HCT116 (cell line): ENCODE data around the gene KCNIP4. TPM values are rescaled to one million over a fixed set of nuclear protein-coding genes. Genes with fewer than 3 reads are reported as not detected.

Source experiments
- ATAC-seq: fragments of 200-7000 bp; cut with Tn5 transposase; 2 replicates; pipeline ENCODE4 v1.9.1; 2020; ENCODE audit warnings: mild to moderate bottlenecking, moderate library complexity
- BruUV-seq: library from RNA; stranded (reverse); fragments of 400-500 nt; replicated peaks from 2 replicates; lab custom pipeline; 2021; lab: Mats Ljungman, UMichigan
- CTCF ChIA-PET: fragments of 300-600 bp; sonication (Branson Sonifier 250); formaldehyde crosslinking; loops from one replicate; lab custom pipeline; 2021; ENCODE audit warnings: antibody characterized with exemption; lab: Charles Lee
- POLR2A ChIA-PET: fragments of 300-600, 350-600 bp; sonication (Branson Sonifier 250); formaldehyde crosslinking; loops from one replicate; lab custom pipeline; 2021; ENCODE audit warnings: antibody characterized with exemption; lab: Charles Lee
- RAD21 ChIA-PET, 2 experiments: fragments of 300-600 bp; sonication (Branson Sonifier 250); formaldehyde crosslinking; loops; one replicate each; lab custom pipeline; 2023; ENCODE audit warnings: low total read pairs in 2 of 2; ENCODE audit not compliant: uncharacterized antibody in 2 of 2, unreplicated experiment in 2 of 2, low non-redundant PET in 1 of 2; lab: Charles Lee
- DNase-seq: peaks from one replicate; pipeline ENCODE4 v3.0.0-alpha.2; 2010; ENCODE audit warnings: low read depth, low spot score
- H2AFZ ChIP-seq: fragments of 200-600 bp; shearing (Covaris generic), sonication (generic); 2 replicates; pipeline ENCODE4 v1.6.1; 2017; ENCODE audit warnings: low read depth, mixed run types, mixed read lengths, antibody characterized with exemption, low read length; ENCODE audit not compliant: poor library complexity, severe bottlenecking
- H3K27ac ChIP-seq: 2 replicates; pipeline ENCODE4 v1.5.1; 2012; ENCODE audit warnings: low read depth, low read length
- H3K27me3 ChIP-seq: fragments of 200-600 bp; sonication (generic); 2 replicates; pipeline ENCODE4 v1.6.1; 2016; ENCODE audit warnings: mixed run types, low read length, mixed read lengths; ENCODE audit not compliant: insufficient read depth
- H3K36me3 ChIP-seq, 2 experiments: fragments of 200-500 bp in 1 of 2; fragments of 200-600 bp in 1 of 2; sonication (Bioruptor generic) in 1 of 2; sonication (generic) in 1 of 2; 2 replicates each; pipeline versions ENCODE4 v1.5.1 to v1.6.1; 2014 to 2016; ENCODE audit warnings: low read length in 2 of 2, inconsistent platforms in 1 of 2, mixed read lengths in 1 of 2, mixed run types in 1 of 2; ENCODE audit not compliant: insufficient read depth in 2 of 2, control insufficient read depth in 1 of 2
- H3K4me1 ChIP-seq, 2 experiments: fragments of 200-600 bp in 1 of 2; sonication (generic) in 1 of 2; 2 replicates each; pipeline versions ENCODE4 v1.5.1 to v1.6.1; 2012 to 2017; ENCODE audit warnings: low read length in 2 of 2, inconsistent platforms in 1 of 2, mild to moderate bottlenecking in 1 of 2, mixed read lengths in 1 of 2, mixed run types in 1 of 2, moderate library complexity in 1 of 2; ENCODE audit not compliant: insufficient read depth in 2 of 2, control insufficient read depth in 1 of 2
- H3K4me2 ChIP-seq: fragments of 200-600 bp; sonication (generic); 2 replicates; pipeline ENCODE4 v1.6.1; 2017; ENCODE audit warnings: mixed run types, low read length, mixed read lengths
- H3K4me3 ChIP-seq, 2 experiments: fragments of 200-600 bp in 1 of 2; sonication (generic) in 1 of 2; replicated peaks in 1 of 2; 2 replicates each; pipeline ENCODE4 v1.5.1; 2011 to 2016; ENCODE audit warnings: low read length in 2 of 2, control low read depth in 1 of 2, low read depth in 1 of 2, mild to moderate bottlenecking in 1 of 2, mixed read lengths in 1 of 2, mixed run types in 1 of 2
- H3K79me2 ChIP-seq: fragments of 200-600 bp; sonication (generic); 2 replicates; pipeline ENCODE4 v1.6.1; 2017; ENCODE audit warnings: mild to moderate bottlenecking, mixed run types, low read length, moderate library complexity, mixed read lengths; ENCODE audit not compliant: insufficient read depth
- H3K9ac ChIP-seq: fragments of 200-600 bp; sonication (generic); 2 replicates; pipeline ENCODE4 v1.6.1; 2016; ENCODE audit warnings: low read length, mixed read lengths
- H3K9me2 ChIP-seq: fragments of 200-600 bp; sonication (generic), shearing (Covaris generic); 2 replicates; pipeline ENCODE4 v1.6.1; 2017; ENCODE audit warnings: mixed run types, mild to moderate bottlenecking, moderate library complexity; ENCODE audit not compliant: insufficient read depth
- H3K9me3 ChIP-seq, 2 experiments: fragments of 200-500 bp in 1 of 2; fragments of 200-600 bp in 1 of 2; sonication (Bioruptor generic) in 1 of 2; sonication (generic) in 1 of 2; 2 replicates each; pipeline ENCODE4 v1.6.1; 2014 to 2017; ENCODE audit warnings: low read length in 2 of 2, mixed read lengths in 2 of 2, inconsistent platforms in 1 of 2, low read depth in 1 of 2, mild to moderate bottlenecking in 1 of 2, mixed run types in 1 of 2, moderate library complexity in 1 of 2; ENCODE audit not compliant: control insufficient read depth in 1 of 2, insufficient read depth in 1 of 2
- H4K20me1 ChIP-seq: fragments of 200-600 bp; sonication (generic), shearing (Covaris generic); 2 replicates; pipeline ENCODE4 v1.6.1; 2017; ENCODE audit warnings: mixed run types, mild to moderate bottlenecking, moderate library complexity; ENCODE audit not compliant: insufficient read depth
- CBX3 ChIP-seq: IDR thresholded peaks from 2 replicates; pipeline ENCODE4 v1.6.1; 2012; ENCODE audit warnings: low read depth
- EZH2 ChIP-seq: fragments of 200-600 bp; sonication (generic); IDR thresholded peaks from 2 replicates; pipeline ENCODE4 v1.6.1; 2017; ENCODE audit warnings: antibody characterized with exemption, mixed run types
- EZH2phosphoT487 ChIP-seq: fragments of 200-600 bp; IDR thresholded peaks from 2 replicates; pipeline ENCODE4 v1.6.1; 2018; ENCODE audit warnings: antibody characterized with exemption, borderline replicate concordance
- FOSL1 ChIP-seq: IDR thresholded peaks from 2 replicates; pipeline ENCODE4 v1.6.1; 2012; ENCODE audit warnings: low read depth
- POLR2A ChIP-seq: IDR thresholded peaks from 2 replicates; pipeline ENCODE4 v1.7.0; 2011; ENCODE audit warnings: borderline replicate concordance; ENCODE audit not compliant: insufficient read depth, insufficient read length; ENCODE audit errors: extremely low read depth
- POLR2AphosphoS5 ChIP-seq: IDR thresholded peaks from 2 replicates; pipeline ENCODE4 v1.6.1; 2011; ENCODE audit warnings: mild to moderate bottlenecking, low read depth, low read length, moderate library complexity
- RAD21 ChIP-seq: IDR thresholded peaks from 2 replicates; pipeline ENCODE4 v1.6.1; 2012; ENCODE audit warnings: low read depth, mild to moderate bottlenecking
- SIN3A ChIP-seq: IDR thresholded peaks from 2 replicates; pipeline ENCODE4 v1.6.1; 2012; ENCODE audit warnings: low read depth
- SP1 ChIP-seq: IDR thresholded peaks from 2 replicates; pipeline ENCODE4 v1.6.1; 2012; ENCODE audit warnings: low read depth
- SRF ChIP-seq: IDR thresholded peaks from 2 replicates; pipeline ENCODE4 v1.6.1; 2012; ENCODE audit warnings: low read depth
- YY1 ChIP-seq: IDR thresholded peaks from 2 replicates; pipeline ENCODE4 v1.6.1; 2011; ENCODE audit warnings: low read length, low read depth, moderate library complexity, mild to moderate bottlenecking; ENCODE audit not compliant: insufficient replicate concordance; ENCODE audit errors: extremely low read depth
- ZNF274 ChIP-seq: fragments of 200-500 bp; sonication (Bioruptor generic); IDR thresholded peaks from 2 replicates; pipeline ENCODE4 v1.6.1; 2014; ENCODE audit warnings: mild to moderate bottlenecking, low read depth, low read length, inconsistent platforms
- intact Hi-C: fragments of 100-400 bp; cut with micrococcal nuclease; formaldehyde crosslinking; loops from 2 replicates; pipeline ENCODE4 v1.10.0; 2022
- total RNA-seq: library from RNA; stranded (reverse); gene quantifications from one replicate; pipeline ENCODE4 v1.2.1, GENCODE V29; 2021; ENCODE audit not compliant: unreplicated experiment
- TF ChIP-seq, protein P1 (sequence below): IDR thresholded peaks from 2 replicates; pipeline ENCODE4 v1.6.1; 2012
- TF ChIP-seq, protein P2 (sequence below), 3 experiments: fragments of 200-600 bp in 1 of 3; sonication (generic) in 1 of 3; IDR thresholded peaks in 2 of 3; conservative IDR thresholded peaks in 1 of 3; 2 replicates each; pipeline ENCODE4 v1.5.1; 2012 to 2017; ENCODE audit warnings: low read depth in 2 of 3, low read length in 2 of 3, antibody characterized with exemption in 1 of 3, borderline replicate concordance in 1 of 3, control low read depth in 1 of 3, mild to moderate bottlenecking in 1 of 3, mixed read lengths in 1 of 3, mixed run types in 1 of 3, moderate library complexity in 1 of 3; ENCODE audit not compliant: insufficient read depth in 1 of 3
- TF ChIP-seq, protein P3 (sequence below): IDR thresholded peaks from 2 replicates; pipeline ENCODE4 v1.6.1; 2012; ENCODE audit warnings: low read depth
- TF ChIP-seq, protein P4 (sequence below): IDR thresholded peaks from 2 replicates; pipeline ENCODE4 v1.6.1; 2011; ENCODE audit warnings: mild to moderate bottlenecking, low read length, moderate library complexity; ENCODE audit not compliant: insufficient replicate concordance; ENCODE audit errors: extremely low read depth

The KCNIP4 gene
- total RNA-seq, 1 experiment from 2014 or later, result not detected

DNA sequence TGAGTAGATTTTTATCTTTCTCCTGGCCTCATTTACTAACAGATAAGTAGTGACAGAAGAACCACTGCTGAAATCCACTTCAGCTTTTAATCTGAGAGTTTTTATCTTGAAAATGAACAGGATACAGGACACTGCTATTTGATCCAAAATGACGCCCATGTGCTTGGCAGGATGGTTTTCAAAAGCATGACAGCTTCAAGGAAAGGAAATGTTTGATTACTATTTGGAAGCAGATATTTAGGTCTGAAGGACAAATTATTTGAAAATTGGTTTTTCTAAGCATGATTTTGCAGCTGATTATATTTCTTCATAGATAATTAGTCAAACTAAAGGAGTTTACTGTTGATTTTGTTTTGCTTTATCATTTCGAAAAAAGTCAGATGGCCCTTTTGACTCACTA is 1237.2 kb downstream of the KCNIP4 start (continued):
- TF ChIP-seq RAD21, result no peak
- TF ChIP-seq, protein P1, sequence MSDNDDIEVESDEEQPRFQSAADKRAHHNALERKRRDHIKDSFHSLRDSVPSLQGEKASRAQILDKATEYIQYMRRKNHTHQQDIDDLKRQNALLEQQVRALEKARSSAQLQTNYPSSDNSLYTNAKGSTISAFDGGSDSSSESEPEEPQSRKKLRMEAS, result no peak

DNA sequence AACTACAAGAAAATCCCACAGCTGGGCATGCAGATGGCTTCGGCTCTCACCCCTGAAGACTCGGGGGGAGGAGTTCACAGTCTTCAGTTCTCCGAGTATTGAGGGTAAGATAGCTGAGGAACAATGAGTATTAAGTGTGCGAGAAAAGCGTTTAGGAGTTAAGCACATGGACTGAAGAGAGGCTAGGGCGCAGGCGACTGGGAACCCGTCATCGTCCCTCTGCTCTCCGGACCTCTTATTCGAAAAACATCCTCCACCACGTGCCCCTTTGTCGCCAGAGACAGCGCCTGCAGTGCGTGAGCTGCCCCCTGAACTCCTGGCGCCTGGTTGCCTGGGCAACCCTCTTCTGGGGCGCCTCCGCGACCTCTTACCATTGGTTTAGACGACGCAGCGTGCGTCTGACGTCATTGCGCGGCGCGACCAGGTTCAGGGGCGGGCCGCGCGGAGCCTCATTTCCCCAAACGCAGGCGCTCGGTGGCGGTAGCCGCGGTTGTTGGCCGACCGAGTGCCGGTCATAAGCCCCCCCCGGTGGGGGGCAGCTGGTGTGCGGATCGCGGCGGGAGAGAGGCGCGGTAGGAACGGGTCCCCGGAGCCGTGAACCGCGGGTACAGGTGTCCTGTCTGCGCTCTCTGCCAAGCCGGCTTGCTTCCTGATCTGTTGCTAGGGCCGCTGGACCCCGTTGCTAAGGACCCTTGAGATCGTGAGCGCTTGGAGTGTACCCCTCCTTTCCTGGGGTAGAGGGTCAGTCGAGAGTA is 1248.4 kb downstream of the KCNIP4 start, which contains the start of gene PACRGL:
PACRGL (plus strand) TSS at position 452 of the 755 bp plus-strand sequence. CDS start 4,024 bp downstream, outside the sequence.
- peaks cover 38% of the 10 kb centered on the region for H3K79me2 ChIP-seq
- H2AFZ ChIP-seq, result peak within 1 kb of the TSS; percentile 94
- intact Hi-C loops, result no loop called here
- peak; percentile 99 for ATAC-seq
- H3K36me3 ChIP-seq, result peaks cover 4 to 5% of the 10 kb centered on the region in 2 experiments; a peak in 2 of 4 replicates
- ChIA-PET POLR2A (interaction anchor here (1.5 kb wide), 1 partner anchor 9 kb away, joined by 4 read pairs; no protein-coding TSS in a partner anchor), RAD21 (no interaction called here), CTCF (no interaction called here)
- H3K27me3 ChIP-seq, result no peaks in the 10 kb centered on the region
- H3K9me2 ChIP-seq, result no peaks in the 10 kb centered on the region
- peak within 1 kb of the TSS; percentile 78 for H3K9ac ChIP-seq
- no peaks in the 10 kb centered on the region for H4K20me1 ChIP-seq
- BruUV-seq, result no TSS peak
- H3K9me3 ChIP-seq, result no peaks in the 10 kb centered on the region
- peak within 1 kb of the TSS; percentile 26 for H3K27ac ChIP-seq
- peak within 1 kb of the TSS; percentile 88 for H3K4me2 ChIP-seq
- H3K4me1 ChIP-seq, result peaks cover 8 to 17% of the 10 kb centered on the region in 2 experiments; a peak in 3 of 4 replicates
- H3K4me3 ChIP-seq, result peak within 1 kb of the TSS; percentile 79 to 87
- peak; percentile 88 for DNase-seq
- peak; percentile 67 for TF ChIP-seq POLR2A
- TF ChIP-seq, protein P2, sequence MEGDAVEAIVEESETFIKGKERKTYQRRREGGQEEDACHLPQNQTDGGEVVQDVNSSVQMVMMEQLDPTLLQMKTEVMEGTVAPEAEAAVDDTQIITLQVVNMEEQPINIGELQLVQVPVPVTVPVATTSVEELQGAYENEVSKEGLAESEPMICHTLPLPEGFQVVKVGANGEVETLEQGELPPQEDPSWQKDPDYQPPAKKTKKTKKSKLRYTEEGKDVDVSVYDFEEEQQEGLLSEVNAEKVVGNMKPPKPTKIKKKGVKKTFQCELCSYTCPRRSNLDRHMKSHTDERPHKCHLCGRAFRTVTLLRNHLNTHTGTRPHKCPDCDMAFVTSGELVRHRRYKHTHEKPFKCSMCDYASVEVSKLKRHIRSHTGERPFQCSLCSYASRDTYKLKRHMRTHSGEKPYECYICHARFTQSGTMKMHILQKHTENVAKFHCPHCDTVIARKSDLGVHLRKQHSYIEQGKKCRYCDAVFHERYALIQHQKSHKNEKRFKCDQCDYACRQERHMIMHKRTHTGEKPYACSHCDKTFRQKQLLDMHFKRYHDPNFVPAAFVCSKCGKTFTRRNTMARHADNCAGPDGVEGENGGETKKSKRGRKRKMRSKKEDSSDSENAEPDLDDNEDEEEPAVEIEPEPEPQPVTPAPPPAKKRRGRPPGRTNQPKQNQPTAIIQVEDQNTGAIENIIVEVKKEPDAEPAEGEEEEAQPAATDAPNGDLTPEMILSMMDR (IDR thresholded peaks at IDR 0.05 in 2 of 3, conservative IDR thresholded peaks at IDR 0.05 in 1 of 3; ENCODE audit: borderline replicate concordance in 1 of 3, insufficient read depth in 1 of 3, low read depth in 2 of 3, low read length in 2 of 3), result no peak
- TF ChIP-seq, protein P3, sequence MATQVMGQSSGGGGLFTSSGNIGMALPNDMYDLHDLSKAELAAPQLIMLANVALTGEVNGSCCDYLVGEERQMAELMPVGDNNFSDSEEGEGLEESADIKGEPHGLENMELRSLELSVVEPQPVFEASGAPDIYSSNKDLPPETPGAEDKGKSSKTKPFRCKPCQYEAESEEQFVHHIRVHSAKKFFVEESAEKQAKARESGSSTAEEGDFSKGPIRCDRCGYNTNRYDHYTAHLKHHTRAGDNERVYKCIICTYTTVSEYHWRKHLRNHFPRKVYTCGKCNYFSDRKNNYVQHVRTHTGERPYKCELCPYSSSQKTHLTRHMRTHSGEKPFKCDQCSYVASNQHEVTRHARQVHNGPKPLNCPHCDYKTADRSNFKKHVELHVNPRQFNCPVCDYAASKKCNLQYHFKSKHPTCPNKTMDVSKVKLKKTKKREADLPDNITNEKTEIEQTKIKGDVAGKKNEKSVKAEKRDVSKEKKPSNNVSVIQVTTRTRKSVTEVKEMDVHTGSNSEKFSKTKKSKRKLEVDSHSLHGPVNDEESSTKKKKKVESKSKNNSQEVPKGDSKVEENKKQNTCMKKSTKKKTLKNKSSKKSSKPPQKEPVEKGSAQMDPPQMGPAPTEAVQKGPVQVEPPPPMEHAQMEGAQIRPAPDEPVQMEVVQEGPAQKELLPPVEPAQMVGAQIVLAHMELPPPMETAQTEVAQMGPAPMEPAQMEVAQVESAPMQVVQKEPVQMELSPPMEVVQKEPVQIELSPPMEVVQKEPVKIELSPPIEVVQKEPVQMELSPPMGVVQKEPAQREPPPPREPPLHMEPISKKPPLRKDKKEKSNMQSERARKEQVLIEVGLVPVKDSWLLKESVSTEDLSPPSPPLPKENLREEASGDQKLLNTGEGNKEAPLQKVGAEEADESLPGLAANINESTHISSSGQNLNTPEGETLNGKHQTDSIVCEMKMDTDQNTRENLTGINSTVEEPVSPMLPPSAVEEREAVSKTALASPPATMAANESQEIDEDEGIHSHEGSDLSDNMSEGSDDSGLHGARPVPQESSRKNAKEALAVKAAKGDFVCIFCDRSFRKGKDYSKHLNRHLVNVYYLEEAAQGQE, result no peak
- no peak for TF ChIP-seq FOSL1
- TF ChIP-seq, protein P4, sequence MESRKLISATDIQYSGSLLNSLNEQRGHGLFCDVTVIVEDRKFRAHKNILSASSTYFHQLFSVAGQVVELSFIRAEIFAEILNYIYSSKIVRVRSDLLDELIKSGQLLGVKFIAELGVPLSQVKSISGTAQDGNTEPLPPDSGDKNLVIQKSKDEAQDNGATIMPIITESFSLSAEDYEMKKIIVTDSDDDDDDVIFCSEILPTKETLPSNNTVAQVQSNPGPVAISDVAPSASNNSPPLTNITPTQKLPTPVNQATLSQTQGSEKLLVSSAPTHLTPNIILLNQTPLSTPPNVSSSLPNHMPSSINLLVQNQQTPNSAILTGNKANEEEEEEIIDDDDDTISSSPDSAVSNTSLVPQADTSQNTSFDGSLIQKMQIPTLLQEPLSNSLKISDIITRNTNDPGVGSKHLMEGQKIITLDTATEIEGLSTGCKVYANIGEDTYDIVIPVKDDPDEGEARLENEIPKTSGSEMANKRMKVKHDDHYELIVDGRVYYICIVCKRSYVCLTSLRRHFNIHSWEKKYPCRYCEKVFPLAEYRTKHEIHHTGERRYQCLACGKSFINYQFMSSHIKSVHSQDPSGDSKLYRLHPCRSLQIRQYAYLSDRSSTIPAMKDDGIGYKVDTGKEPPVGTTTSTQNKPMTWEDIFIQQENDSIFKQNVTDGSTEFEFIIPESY, result no peak
- TF ChIP-seq RAD21, result no peak
- TF ChIP-seq SP1, result peak; percentile 67
- peak; percentile 91 for TF ChIP-seq POLR2AphosphoS5
- TF ChIP-seq ZNF274, result no peak
- no peak for TF ChIP-seq EZH2phosphoT487
- TF ChIP-seq SRF, result peak; percentile 57; the same call in 1 of the 2 replicates
- no peak for TF ChIP-seq CBX3
- peak; percentile 34 for TF ChIP-seq YY1
- no peak for TF ChIP-seq EZH2
- TF ChIP-seq SIN3A, result peak; percentile 70; the same call in 1 of the 2 replicates
